ENCODE measurements around the gene CZIB.

The CZIB gene

DNA sequence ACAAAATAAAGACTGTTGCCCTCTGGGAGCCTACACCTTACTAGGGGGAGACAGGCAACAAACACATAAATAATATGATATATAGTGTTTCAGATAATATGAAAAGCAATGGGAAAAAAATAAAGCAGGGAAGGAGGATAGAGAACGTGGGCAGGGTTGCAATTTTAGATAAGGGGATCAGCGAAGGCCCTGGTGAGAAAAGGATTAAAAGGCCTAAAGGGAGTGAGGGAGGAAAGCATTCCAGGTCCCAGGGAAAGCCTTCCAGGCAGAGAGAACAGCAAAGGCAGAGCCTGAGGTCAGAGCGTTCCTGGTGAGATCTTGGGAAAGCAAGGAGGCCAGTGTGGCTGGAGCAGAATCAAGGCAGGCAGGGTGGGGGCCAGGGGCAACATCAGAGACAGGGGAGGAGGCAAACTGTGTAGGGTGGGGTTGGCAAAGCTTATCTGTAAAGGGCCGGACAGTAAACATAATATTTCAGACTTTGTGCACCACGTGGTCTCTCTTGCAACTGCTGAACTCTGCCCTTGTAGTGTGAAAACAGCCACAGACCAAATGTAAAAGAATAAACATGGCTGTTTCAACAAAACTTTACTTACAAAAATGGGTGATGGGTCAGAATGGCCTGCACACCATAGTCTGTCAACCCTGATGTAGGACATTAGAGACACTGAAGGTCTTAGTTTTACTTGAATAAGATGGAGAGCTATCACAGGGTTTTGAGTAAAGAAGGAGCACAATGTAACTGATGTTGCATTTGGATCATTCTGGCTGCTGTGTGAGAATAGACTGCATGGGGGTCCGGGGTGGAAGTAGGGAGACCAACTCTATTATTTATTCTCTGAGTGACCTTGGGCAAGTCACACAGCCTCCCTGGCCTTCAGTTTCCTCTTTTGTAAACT, 37.1 kb downstream of the CZIB start:
- in situ Hi-C loops (cut with HindIII; ENCODE audit: low pct_ligation_motif_present, low sequenced_read_pairs): no loop called here
- DNase-seq: no peak

DNA sequence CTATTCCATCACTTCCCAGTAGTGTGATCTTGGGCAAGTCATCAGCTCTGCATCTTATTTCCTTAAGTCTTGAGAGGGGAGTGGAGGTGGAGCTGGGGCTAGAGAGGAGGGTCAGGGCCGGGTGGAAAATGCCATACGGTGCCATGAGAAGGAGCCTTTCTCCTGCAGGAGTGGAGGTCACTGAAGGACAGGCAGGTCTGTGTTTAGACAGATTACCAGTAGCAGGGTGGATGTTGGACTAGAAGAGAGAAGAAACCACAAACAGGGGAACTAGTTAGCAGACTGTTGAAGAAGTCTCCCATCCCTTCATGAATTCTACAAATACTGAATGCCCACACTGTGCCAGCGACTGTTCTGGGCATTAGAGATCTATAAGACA, 37.7 kb downstream of the CZIB start:
- no peak for DNase-seq
- no peak overlapping the region for H3K4me3 ChIP-seq (ENCODE audit: low read depth, low read length)
- H3K27me3 ChIP-seq (replicated peaks): no peaks in the 10 kb centered on the region
- H3K36me3 ChIP-seq (replicated peaks): no peaks in the 10 kb centered on the region
- in situ Hi-C loops (cut with HindIII; ENCODE audit: low pct_ligation_motif_present, low sequenced_read_pairs): no loop called here
- no peak for TF ChIP-seq CTCF (IDR thresholded peaks at IDR 0.05; ENCODE audit: low read depth, low read length, missing control alignments)
- no peak overlapping the region for H3K27ac ChIP-seq

More for the DNA sequence above, 37.1 kb downstream of the CZIB start:
- Histone ChIP-seq H3K4me3 (ENCODE audit: low read depth, low read length) (no peak overlapping the region), H3K36me3 (replicated peaks) (no peaks in the 10 kb centered on the region), H3K27ac (no peak overlapping the region), H3K27me3 (replicated peaks) (no peaks in the 10 kb centered on the region)
- no peak for TF ChIP-seq CTCF (IDR thresholded peaks at IDR 0.05; ENCODE audit: low read depth, low read length, missing control alignments)

- peak; percentile 81 for TF ChIP-seq CTCF (IDR thresholded peaks at IDR 0.05; ENCODE audit: low read depth, low read length, missing control alignments)
- Histone ChIP-seq H3K4me3 (ENCODE audit: low read depth, low read length) (no peak overlapping the region), H3K36me3 (replicated peaks) (no peaks in the 10 kb centered on the region), H3K27ac (no peak overlapping the region), H3K27me3 (replicated peaks) (no peaks in the 10 kb centered on the region)
- in situ Hi-C loops (cut with HindIII; ENCODE audit: low pct_ligation_motif_present, low sequenced_read_pairs): no loop called here
- DNase-seq: peak; percentile 79
Measured at GRCh38 chr1:53182111-53182593, 38.3 kb downstream of the CZIB start.

DNA sequence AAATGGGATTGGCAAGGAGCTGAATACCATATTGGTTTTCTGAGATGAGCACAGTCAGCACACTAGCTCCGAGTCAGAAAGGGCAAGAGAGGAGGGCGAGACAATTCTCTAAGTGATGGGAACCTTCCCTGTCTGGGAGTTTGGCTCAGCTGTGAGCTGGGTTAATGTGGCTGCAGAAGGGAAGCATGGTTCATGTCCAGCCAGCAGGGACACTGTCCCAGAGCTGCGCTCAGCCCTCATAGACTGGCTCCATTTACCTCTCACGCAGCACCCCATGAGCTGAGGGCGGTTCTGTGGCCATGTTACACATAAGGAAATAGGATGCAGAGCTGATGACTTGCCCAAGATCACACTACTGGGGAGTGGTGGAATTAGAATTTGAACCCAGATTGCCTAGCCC, 39.5 kb downstream of the CZIB start:
- in situ Hi-C loops (cut with HindIII; ENCODE audit: low pct_ligation_motif_present, low sequenced_read_pairs): no loop called here
- Histone ChIP-seq H3K36me3 (replicated peaks) (no peaks in the 10 kb centered on the region), H3K4me3 (ENCODE audit: low read depth, low read length) (no peak overlapping the region), H3K27me3 (replicated peaks) (no peaks in the 10 kb centered on the region), H3K27ac (no peak overlapping the region)
- DNase-seq: no peak
- TF ChIP-seq CTCF (IDR thresholded peaks at IDR 0.05; ENCODE audit: low read depth, low read length, missing control alignments): no peak

DNA sequence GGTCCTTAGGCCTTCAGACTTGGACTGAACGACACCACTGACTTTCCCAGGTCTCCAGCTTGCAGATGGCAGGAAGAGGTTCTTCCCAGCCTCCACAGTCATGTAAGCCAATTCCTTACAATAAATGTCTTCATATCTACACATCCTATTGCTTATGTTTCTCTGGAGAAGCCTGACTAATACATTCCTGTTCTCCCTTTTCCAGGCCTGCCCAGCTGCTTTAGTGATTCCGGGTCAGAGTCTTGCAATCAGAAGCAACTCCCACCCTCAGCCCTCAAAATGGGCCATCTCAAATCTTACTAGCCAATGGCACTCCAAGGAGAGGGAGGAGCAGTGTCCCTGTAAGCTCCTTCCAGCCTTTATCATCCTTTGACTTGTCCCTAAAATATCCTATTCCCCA, 40.2 kb downstream of the CZIB start:
- no peak overlapping the region for H3K27ac ChIP-seq
- DNase-seq: peak; percentile 30

More for the DNA sequence above, 40.2 kb downstream of the CZIB start:
- in situ Hi-C loops (cut with HindIII; ENCODE audit: low pct_ligation_motif_present, low sequenced_read_pairs): no loop called here
- TF ChIP-seq CTCF (IDR thresholded peaks at IDR 0.05; ENCODE audit: low read depth, low read length, missing control alignments): no peak
- Histone ChIP-seq H3K4me3 (ENCODE audit: low read depth, low read length) (no peak overlapping the region), H3K36me3 (replicated peaks) (no peaks in the 10 kb centered on the region), H3K27me3 (replicated peaks) (no peaks in the 10 kb centered on the region)
